MM.1S (cell line): Measurements from ENCODE around the gene RAB6B.

Source experiments
- CTCF ChIP-seq: fragments of 300-600 bp; sonication (generic); IDR thresholded peaks from 2 replicates; pipeline ENCODE4 v1.5.1; 2016; ENCODE audit warnings: antibody characterized with exemption, low read length, mixed read lengths
- EZH2 ChIP-seq: fragments of 300-600 bp; sonication (generic); optimal IDR thresholded peaks from 2 replicates; pipeline ENCODE3; 2017; ENCODE audit warnings: low read depth, mild to moderate bottlenecking, antibody characterized with exemption, low read length, mixed read lengths

GRCh38 chr3:133877221-133877620 lies 18.5 kb downstream of the RAB6B start:
- TF ChIP-seq CTCF (no peak), EZH2 (no peak)
